K562 (cell line): Measurements from ENCODE around the gene NEK3. TPM values are rescaled to one million over a fixed set of nuclear protein-coding genes. Genes with fewer than 3 reads are reported as not detected.

Source experiments
- ATAC-seq: fragments of 200-7000 bp; cut with Tn5 transposase; 3 replicates; pipeline ENCODE4 v1.9.1; 2020; ENCODE audit warnings: moderate library complexity
- BruUV-seq: library from RNA; stranded (reverse); fragments of 400-500 nt; replicated peaks from 2 replicates; lab custom pipeline; 2021; lab: Mats Ljungman, UMichigan
- CTCF ChIA-PET: fragments of 300-600 bp; formaldehyde crosslinking; extraction: SDS; loops from one replicate; lab custom pipeline; 2021; ENCODE audit warnings: low intra/inter-chr PET ratio; lab: Yijun Ruan, JAX
- POLR2A ChIA-PET: fragments of 300-600, 350-650 bp; sonication (Branson Sonifier 250); formaldehyde crosslinking; extraction: SDS; loops from one replicate; lab custom pipeline; 2021; ENCODE audit warnings: antibody characterized with exemption, inconsistent platforms; lab: Yijun Ruan, JAX
- DNase-seq, 4 experiments: peaks; one replicate each; pipeline versions ENCODE4 v3.0.0 to v3.0.0-alpha.2; 2011 to 2018; ENCODE audit warnings: low spot score in 3 of 4, mixed read lengths in 3 of 4; ENCODE audit errors: extremely low read depth in 1 of 4
- FAIRE-seq: peaks from 2 replicates; lab custom pipeline; 2011; peaks lifted over from hg19 to GRCh38; lab: Jason Lieb, UNC
- H2AFZ ChIP-seq: 2 replicates; pipeline ENCODE4 v1.6.0; 2011; ENCODE audit warnings: low read depth, low read length, control low read depth, inconsistent platforms
- H3K27ac ChIP-seq: fragments of 200-600 bp; 3 replicates; pipeline ENCODE4 v1.8.0; 2011; ENCODE audit warnings: low read depth, mild to moderate bottlenecking, control low read depth, inconsistent platforms, low read length, moderate library complexity, mixed read lengths; ENCODE audit errors: extremely low read depth
- H3K27me3 ChIP-seq, 2 experiments: fragments of 300-600 bp in 1 of 2; 2 replicates in 1 of 2; 3 replicates in 1 of 2; pipeline versions ENCODE4 v1.6.0 to v1.8.0; 2011; ENCODE audit warnings: inconsistent platforms in 2 of 2, low read length in 2 of 2, mild to moderate bottlenecking in 1 of 2, mixed read lengths in 1 of 2, moderate library complexity in 1 of 2; ENCODE audit not compliant: control insufficient read depth in 2 of 2, insufficient read depth in 2 of 2
- H3K36me3 ChIP-seq: fragments of 300-600 bp; 3 replicates; pipeline ENCODE4 v1.8.0; 2011; ENCODE audit warnings: mild to moderate bottlenecking, low read length, inconsistent platforms; ENCODE audit not compliant: control insufficient read depth, insufficient read depth
- H3K4me1 ChIP-seq, 2 experiments: fragments of 200-600 bp in 1 of 2; replicated peaks in 1 of 2; 2 replicates in 1 of 2; 3 replicates in 1 of 2; pipeline versions ENCODE4 v1.5.1 to v1.8.0; 2011; ENCODE audit warnings: inconsistent platforms in 2 of 2, low read length in 2 of 2, mild to moderate bottlenecking in 1 of 2, mixed read lengths in 1 of 2, moderate library complexity in 1 of 2; ENCODE audit not compliant: control insufficient read depth in 2 of 2, insufficient read depth in 2 of 2
- H3K4me2 ChIP-seq: 2 replicates; pipeline ENCODE4 v1.6.1; 2011; ENCODE audit warnings: low read length, control low read depth, inconsistent platforms, mixed read lengths; ENCODE audit not compliant: insufficient read depth
- H3K4me3 ChIP-seq: fragments of 200-600 bp; sonication (generic), shearing (Covaris generic); 2 replicates; pipeline ENCODE4 v1.5.1; 2016; ENCODE audit warnings: control low read depth, inconsistent platforms
- H3K79me2 ChIP-seq: fragments of 200-600 bp; 3 replicates; pipeline ENCODE4 v1.8.0; 2011; ENCODE audit warnings: low read length, inconsistent platforms; ENCODE audit not compliant: control insufficient read depth, insufficient read depth
- H3K9ac ChIP-seq, 2 experiments: 2 replicates each; pipeline versions ENCODE4 v1.6.0 to v1.6.1; 2011; ENCODE audit warnings: low read depth in 2 of 2, low read length in 2 of 2, control low read depth in 1 of 2, inconsistent platforms in 1 of 2, mild to moderate bottlenecking in 1 of 2, mixed read lengths in 1 of 2; ENCODE audit not compliant: insufficient read depth in 1 of 2
- H3K9me1 ChIP-seq: one replicate; pipeline ENCODE4 v1.6.0; 2011; ENCODE audit warnings: inconsistent platforms, mild to moderate bottlenecking, low read length, moderate library complexity; ENCODE audit not compliant: control insufficient read depth, insufficient read depth
- H3K9me3 ChIP-seq: replicated peaks from 2 replicates; pipeline ENCODE4 v1.5.1; 2011; ENCODE audit warnings: low read depth, low read length, inconsistent platforms; ENCODE audit not compliant: control insufficient read depth, insufficient read depth
- H4K20me1 ChIP-seq: replicated peaks from 2 replicates; pipeline ENCODE4 v1.6.1; 2011; ENCODE audit warnings: low read length, inconsistent platforms, mixed read lengths; ENCODE audit not compliant: control insufficient read depth, insufficient read depth
- MTA2 ChIP-seq: fragments of 450-650 bp; IDR thresholded peaks from 2 replicates; pipeline ENCODE4 v1.6.1; 2016; ENCODE audit warnings: low read depth
- PURB ChIP-seq: sonication (generic); formaldehyde crosslinking; IDR thresholded peaks from 2 replicates; pipeline ENCODE4 v1.9.0; 2021; ENCODE audit warnings: low read depth, mild to moderate bottlenecking, missing genetic modification reagents
- YY1 ChIP-seq, 3 experiments: IDR thresholded peaks; 2 replicates each; pipeline ENCODE4 v1.6.1; 2011; ENCODE audit warnings: low read length in 2 of 3, mild to moderate bottlenecking in 2 of 3, moderate library complexity in 2 of 3, borderline replicate concordance in 1 of 3, control low read depth in 1 of 3, low read depth in 1 of 3; ENCODE audit not compliant: insufficient read depth in 3 of 3, insufficient replicate concordance in 2 of 3, control insufficient read depth in 1 of 3, insufficient read length in 1 of 3; ENCODE audit errors: extremely low read depth in 1 of 3
- ZBTB1 ChIP-seq: sonication (generic); formaldehyde crosslinking; IDR thresholded peaks from 2 replicates; pipeline ENCODE4 v1.8.1; 2023; ENCODE audit warnings: missing genetic modification reagents, low read depth, mild to moderate bottlenecking, borderline replicate concordance
- WGBS: fragments of 100-300 bp; shearing (Covaris generic); methylation state at CpG from one replicate; pipeline ENCODE4 v1.1.6; 2016; ENCODE audit warnings: low coverage, mixed read lengths; ENCODE audit not compliant: insufficient coverage; ENCODE audit errors: missing lambda C conversion rate; 5-methylcytosine and 5-hydroxymethylcytosine counted together
- in situ Hi-C: fragments of 300-500 bp; cut with MboI; formaldehyde crosslinking; loops from 4 replicates; pipeline ENCODE4 v1.15.0; 2018; ENCODE audit warnings: inconsistent platforms, mixed read lengths
- intact Hi-C: fragments of 100-400 bp; cut with micrococcal nuclease; formaldehyde crosslinking; loops from 2 replicates; pipeline ENCODE4 v1.14.2; 2022
- polyA plus RNA-seq, 8 experiments: library from polyadenylated mRNA; depleted of rRNA in 4 of 8; stranded (reverse) in 5 of 8; unstranded in 3 of 8; fragments of >200 nt; fragmentation: Nextera tagmentation in 2 of 8; fragmentation: Illumina TruSeq in 1 of 8; extraction: Ambion mirVana in 2 of 8; extraction: Trizol in 1 of 8; gene quantifications; 2 replicates each; pipeline versions ENCODE4 v1.2.1 to v1.2.3, GENCODE V29; 2011 to 2014; ENCODE audit warnings: inconsistent platforms in 1 of 8, missing spikeins in 1 of 8
- total RNA-seq, 7 experiments: library from RNA; depleted of rRNA in 6 of 7; stranded (reverse); fragments of >200 nt in 6 of 7; fragmentation: Illumina TruSeq in 2 of 7; extraction: Trizol in 2 of 7; gene quantifications; 2 replicates each; pipeline versions ENCODE4 v1.2.1 to v1.2.3, GENCODE V29; 2011 to 2021; ENCODE audit warnings: low replicate concordance in 1 of 7
- TF ChIP-seq, protein P1 (sequence below), 2 experiments: fragments of 450-650 bp in 1 of 2; sonication (generic) in 1 of 2; formaldehyde crosslinking in 1 of 2; IDR thresholded peaks in 1 of 2; conservative IDR thresholded peaks in 1 of 2; 2 replicates each; pipeline versions ENCODE4 v1.6.1 to v1.8.1; 2016 to 2023; ENCODE audit warnings: mild to moderate bottlenecking in 2 of 2, moderate library complexity in 2 of 2, inconsistent platforms in 1 of 2, missing genetic modification reagents in 1 of 2

The NEK3 gene
- total and polyA plus RNA-seq, 9 of the 15 experiments (the other 6 are each of a cell fraction or from before 2014, with no cell fraction given), result 6.2 to 11.0 (median 9.3) TPM

DNA sequence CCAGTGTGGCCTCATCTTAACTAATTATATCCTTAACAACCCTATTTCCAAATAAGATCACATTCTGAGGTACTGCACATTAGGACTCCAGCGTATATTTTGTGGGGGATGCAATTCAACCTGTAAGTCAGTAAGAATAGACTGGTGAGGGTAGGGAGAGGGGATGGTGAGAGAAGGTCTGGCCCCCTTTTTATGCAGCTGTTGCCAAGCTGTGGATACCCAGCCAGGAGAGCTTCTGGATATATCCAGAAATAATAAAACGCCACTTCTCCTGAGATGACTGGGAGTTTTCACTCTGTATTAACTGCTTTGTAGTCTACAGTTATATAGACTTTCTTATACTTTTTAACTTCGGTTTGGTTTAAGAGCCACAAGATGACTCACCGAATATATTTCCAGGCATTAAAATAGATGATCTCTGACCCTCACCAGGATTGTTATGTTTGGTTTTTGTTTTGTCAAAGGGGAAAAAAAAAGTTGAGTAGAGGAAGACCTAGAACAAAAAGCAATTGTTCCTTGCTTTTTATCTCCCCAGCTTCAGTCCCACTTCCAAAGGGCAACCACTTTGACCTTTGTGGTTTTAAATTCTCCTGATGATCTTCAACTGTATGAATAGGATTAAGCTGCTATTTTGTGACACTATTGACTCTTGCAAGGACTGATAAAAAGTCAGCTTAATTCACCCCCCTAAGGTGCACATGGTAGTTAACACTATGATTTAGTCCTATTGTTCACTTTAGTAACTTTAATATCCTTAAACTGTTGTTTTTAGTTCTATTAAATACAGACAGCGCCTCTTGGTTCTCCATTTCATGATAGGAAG, 3.1 kb upstream of the NEK3 start (continued):
- TF ChIP-seq, protein P1, sequence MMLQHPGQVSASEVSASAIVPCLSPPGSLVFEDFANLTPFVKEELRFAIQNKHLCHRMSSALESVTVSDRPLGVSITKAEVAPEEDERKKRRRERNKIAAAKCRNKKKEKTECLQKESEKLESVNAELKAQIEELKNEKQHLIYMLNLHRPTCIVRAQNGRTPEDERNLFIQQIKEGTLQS (IDR thresholded peaks at IDR 0.05), result peak; percentile 22; the same call in 1 of the 2 replicates
- TF ChIP-seq, protein P1 (CRISPR knock-in tag; conservative IDR thresholded peaks at IDR 0.05), result no peak
- TF ChIP-seq, all 486 proteins: peak for 19

DNA sequence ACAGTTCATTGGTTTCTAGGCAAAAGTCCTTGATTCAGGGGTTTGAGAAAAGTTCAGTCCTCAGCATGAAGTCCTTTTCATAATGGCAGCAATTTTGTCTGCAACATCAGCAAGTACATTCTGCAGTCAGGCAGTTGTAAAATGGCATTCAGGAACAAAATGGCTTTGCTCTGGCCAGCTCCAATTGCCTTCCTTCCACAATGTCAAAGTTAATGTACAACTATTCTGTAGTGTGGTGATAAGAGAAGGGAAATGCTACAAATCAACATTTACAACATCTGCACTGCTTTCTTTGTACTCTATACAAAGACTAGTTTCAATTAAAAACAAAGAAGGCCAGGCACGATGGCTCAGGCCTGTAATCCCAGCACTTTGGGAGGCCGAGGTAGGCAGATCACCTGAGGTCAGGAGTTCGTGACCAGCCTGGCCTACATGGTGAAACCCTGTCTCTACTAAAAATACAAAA, 1.8 kb upstream of the NEK3 start:
- H3K79me2 ChIP-seq, result no peaks in the 10 kb centered on the region
- FAIRE-seq (peak; percentile 11), DNase-seq (no peak), ATAC-seq (no peak)
- CTCF ChIA-PET, result no interaction called here
- H2AFZ ChIP-seq, result no peak overlapping the region
- in situ Hi-C loops, result no loop called here
- BruUV-seq, result no TSS peak
- H3K36me3 ChIP-seq, result 0 out of 3 replicates have a peak, but pooled peaks cover 2% of the 10 kb centered on the region
- no peaks in the 10 kb centered on the region for H3K9me1 ChIP-seq
- H3K27ac ChIP-seq, result no peak overlapping the region
- H3K4me1 ChIP-seq, result peaks cover 10 to 11% of the 10 kb centered on the region in 2 experiments; a peak in 4 of 5 replicates
- no peaks in the 10 kb centered on the region for H3K9me3 ChIP-seq
- no peak overlapping the region for H3K9ac ChIP-seq
- no peak overlapping the region for H3K4me3 ChIP-seq
- no peaks in the 10 kb centered on the region for H3K27me3 ChIP-seq
- POLR2A ChIA-PET, result no interaction called here
- no peaks in the 10 kb centered on the region for H4K20me1 ChIP-seq
- H3K4me2 ChIP-seq, result no peak overlapping the region
- no peak for TF ChIP-seq ZBTB1
- TF ChIP-seq MTA2, result no peak
- TF ChIP-seq PURB, result no peak
- peak in 1 of 3 experiments; percentile 12 for TF ChIP-seq YY1 (IDR thresholded peaks at IDR 0.05; ENCODE audit: borderline replicate concordance in 1 of 3, control insufficient read depth in 1 of 3, extremely low read depth in 1 of 3, insufficient read depth in 3 of 3, insufficient read length in 1 of 3, insufficient replicate concordance in 2 of 3, low read depth in 1 of 3, low read length in 2 of 3)
- intact Hi-C loops, result no loop called here
- 46% methylated on average over 3 of the region's 3 CpGs for WGBS
